H1 (cell line): ENCODE results near the gene OSGEP. TPM values are rescaled to one million over a fixed set of nuclear protein-coding genes. Genes with fewer than 3 reads are reported as not detected.

ENCODE experiments used
- CTCF ChIA-PET: fragments of 300-600 bp; sonication (Branson Sonifier 250); formaldehyde crosslinking; loops from one replicate; lab custom pipeline; 2021; ENCODE audit not compliant: partially characterized antibody; lab: Charles Lee
- POLR2A ChIA-PET: fragments of 300-600 bp; sonication (Branson Sonifier 250); formaldehyde crosslinking; loops from one replicate; lab custom pipeline; 2021; ENCODE audit warnings: inconsistent platforms; ENCODE audit not compliant: partially characterized antibody; lab: Charles Lee
- DNase-seq, 2 experiments: peaks; one replicate each; pipeline versions ENCODE4 v3.0.0 to v3.0.0-alpha.2; 2010 to 2022; ENCODE audit warnings: low spot score in 2 of 2, low read depth in 1 of 2, mixed read lengths in 1 of 2
- FAIRE-seq: peaks from 2 replicates; lab custom pipeline; 2011; peaks lifted over from hg19 to GRCh38; lab: Jason Lieb, UNC
- H2AFZ ChIP-seq: 2 replicates; pipeline ENCODE4 v1.8.1; 2012; ENCODE audit warnings: low read length, inconsistent platforms
- H2AK5ac ChIP-seq: 2 replicates; pipeline ENCODE4 v1.6.1; 2013; ENCODE audit warnings: low read depth, low read length
- H2BK120ac ChIP-seq: replicated peaks from 2 replicates; pipeline ENCODE3; 2013; ENCODE audit warnings: low read depth, low read length, inconsistent platforms
- H2BK12ac ChIP-seq: 2 replicates; pipeline ENCODE4 v1.6.1; 2013; ENCODE audit warnings: low read depth, low read length
- H2BK15ac ChIP-seq: 2 replicates; pipeline ENCODE4 v1.6.1; 2013; ENCODE audit warnings: low read length
- H2BK20ac ChIP-seq: 2 replicates; pipeline ENCODE4 v1.6.1; 2013; ENCODE audit warnings: low read length
- H2BK5ac ChIP-seq: 2 replicates; pipeline ENCODE4 v1.6.1; 2013; ENCODE audit warnings: low read depth, low read length
- H3K14ac ChIP-seq: 2 replicates; pipeline ENCODE4 v1.6.1; 2013; ENCODE audit warnings: inconsistent platforms; ENCODE audit not compliant: insufficient read length
- H3K18ac ChIP-seq: 2 replicates; pipeline ENCODE4 v1.6.1; 2013; ENCODE audit warnings: low read length; ENCODE audit errors: extremely low read depth
- H3K23ac ChIP-seq: 2 replicates; pipeline ENCODE4 v1.6.1; 2013; ENCODE audit warnings: inconsistent platforms; ENCODE audit not compliant: insufficient read length
- H3K23me2 ChIP-seq: 2 replicates; pipeline ENCODE4 v1.6.1; 2013; ENCODE audit warnings: low read depth, low read length
- H3K27ac ChIP-seq: 2 replicates; pipeline ENCODE4 v1.6.1; 2011; ENCODE audit warnings: low read depth, low read length, inconsistent platforms
- H3K27me3 ChIP-seq, 4 experiments: replicated peaks in 1 of 4; 1 replicate in 1 of 4; 2 replicates in 3 of 4; pipeline versions ENCODE4 v1.6.1 to v1.8.1; 2011 to 2013; ENCODE audit warnings: low read length in 3 of 4, mild to moderate bottlenecking in 3 of 4, inconsistent platforms in 2 of 4, mixed read lengths in 2 of 4, moderate library complexity in 1 of 4; ENCODE audit not compliant: control insufficient read depth in 3 of 4, insufficient read depth in 3 of 4; ENCODE audit errors: extremely low read depth in 1 of 4
- H3K36me3 ChIP-seq, 4 experiments: 2 replicates each; pipeline versions ENCODE4 v1.6.1 to v1.8.1; 2011 to 2013; ENCODE audit warnings: mild to moderate bottlenecking in 4 of 4, low read length in 3 of 4, moderate library complexity in 2 of 4, control low read depth in 1 of 4, inconsistent platforms in 1 of 4; ENCODE audit not compliant: insufficient read depth in 4 of 4, control insufficient read depth in 2 of 4
- H3K4ac ChIP-seq: replicated peaks from 2 replicates; pipeline ENCODE3; 2013; ENCODE audit warnings: low read length, low read depth, mixed read lengths, inconsistent platforms; ENCODE audit not compliant: insufficient read length
- H3K4me1 ChIP-seq, 4 experiments: replicated peaks in 1 of 4; 1 replicate in 1 of 4; 2 replicates in 3 of 4; pipeline versions ENCODE4 v1.6.1 to v1.8.1; 2011 to 2013; ENCODE audit warnings: low read length in 3 of 4, inconsistent platforms in 2 of 4, mixed read lengths in 1 of 4; ENCODE audit not compliant: insufficient read depth in 4 of 4, control insufficient read depth in 3 of 4
- H3K4me2 ChIP-seq, 2 experiments: 2 replicates each; pipeline versions ENCODE4 v1.6.1 to v1.8.1; 2011 to 2013; ENCODE audit warnings: low read depth in 2 of 2, low read length in 2 of 2, control low read depth in 1 of 2, inconsistent platforms in 1 of 2, mild to moderate bottlenecking in 1 of 2; ENCODE audit not compliant: insufficient read depth in 1 of 2
- H3K4me3 ChIP-seq, 4 experiments: fragments of 200-600, 300-600 bp in 1 of 4; sonication (generic), shearing (Covaris generic), sonication (Bioruptor Twin) in 1 of 4; 2 replicates each; pipeline versions ENCODE4 v1.5.1 to v1.8.1; 2011 to 2016; ENCODE audit warnings: low read length in 4 of 4, low read depth in 3 of 4, control low read depth in 2 of 4, inconsistent platforms in 2 of 4, mild to moderate bottlenecking in 2 of 4, mixed read lengths in 1 of 4, moderate library complexity in 1 of 4; ENCODE audit not compliant: insufficient read depth in 2 of 4; ENCODE audit errors: extremely low read depth in 1 of 4
- H3K56ac ChIP-seq: replicated peaks from 2 replicates; pipeline ENCODE3; 2013; ENCODE audit warnings: low read depth, mild to moderate bottlenecking, mixed read lengths, low read length, inconsistent platforms; ENCODE audit not compliant: insufficient read length
- H3K79me1 ChIP-seq: 2 replicates; pipeline ENCODE4 v1.6.1; 2013; ENCODE audit warnings: low read depth, low read length, control low read depth
- H3K79me2 ChIP-seq, 2 experiments: 2 replicates each; pipeline versions ENCODE4 v1.6.1 to v1.8.1; 2012 to 2013; ENCODE audit warnings: low read length in 2 of 2, mild to moderate bottlenecking in 2 of 2, inconsistent platforms in 1 of 2; ENCODE audit not compliant: insufficient read depth in 2 of 2, control insufficient read depth in 1 of 2
- H3K9ac ChIP-seq, 4 experiments: replicated peaks in 1 of 4; 1 replicate in 1 of 4; 2 replicates in 3 of 4; pipeline versions ENCODE4 v1.6.1 to v1.8.1; 2011 to 2013; ENCODE audit warnings: low read depth in 3 of 4, low read length in 3 of 4, control low read depth in 2 of 4, mild to moderate bottlenecking in 2 of 4, moderate library complexity in 2 of 4, inconsistent platforms in 1 of 4; ENCODE audit errors: extremely low read depth in 1 of 4
- H3K9me3 ChIP-seq, 2 experiments: 2 replicates each; pipeline versions ENCODE4 v1.6.1 to v1.8.1; 2012 to 2013; ENCODE audit warnings: mild to moderate bottlenecking in 2 of 2, moderate library complexity in 2 of 2, control low read depth in 1 of 2, inconsistent platforms in 1 of 2, low read depth in 1 of 2, low read length in 1 of 2, mixed read lengths in 1 of 2; ENCODE audit not compliant: insufficient read depth in 2 of 2
- H4K20me1 ChIP-seq, 2 experiments: replicated peaks in 1 of 2; 2 replicates each; pipeline versions ENCODE3 to v1.8.1; 2011 to 2013; ENCODE audit warnings: inconsistent platforms in 2 of 2, low read length in 2 of 2, mild to moderate bottlenecking in 1 of 2; ENCODE audit not compliant: insufficient read depth in 2 of 2, control insufficient read depth in 1 of 2
- H4K5ac ChIP-seq: 2 replicates; pipeline ENCODE4 v1.6.1; 2013; ENCODE audit warnings: low read length, low read depth, mixed read lengths, inconsistent platforms; ENCODE audit not compliant: insufficient read length
- H4K8ac ChIP-seq: 2 replicates; pipeline ENCODE4 v1.8.0; 2013; ENCODE audit warnings: mild to moderate bottlenecking, moderate library complexity, low read length, inconsistent platforms; ENCODE audit not compliant: insufficient read depth; ENCODE audit errors: extremely low read depth
- H4K91ac ChIP-seq: replicated peaks from 2 replicates; pipeline ENCODE3; 2013; ENCODE audit warnings: low read length, mixed read lengths, inconsistent platforms; ENCODE audit not compliant: insufficient read length
- CHD2 ChIP-seq: IDR thresholded peaks from 2 replicates; pipeline ENCODE4 v1.6.1; 2012; ENCODE audit warnings: low read length, improper control_type of control experiment
- CREB1 ChIP-seq: IDR thresholded peaks from 2 replicates; pipeline ENCODE4 v1.6.1; 2012; ENCODE audit warnings: inconsistent platforms
- EGR1 ChIP-seq: IDR thresholded peaks from 2 replicates; pipeline ENCODE4 v1.6.1; 2011; ENCODE audit warnings: low read depth, low read length, borderline replicate concordance
- FOSL1 ChIP-seq: IDR thresholded peaks from 2 replicates; pipeline ENCODE4 v1.6.1; 2011; ENCODE audit warnings: mild to moderate bottlenecking, low read depth, low read length, moderate library complexity; ENCODE audit not compliant: insufficient read depth
- GABPA ChIP-seq: IDR thresholded peaks from 2 replicates; pipeline ENCODE4 v1.6.1; 2011; ENCODE audit warnings: mild to moderate bottlenecking, low read length, moderate library complexity, borderline replicate concordance; ENCODE audit not compliant: insufficient read depth
- JUND ChIP-seq: IDR thresholded peaks from 2 replicates; pipeline ENCODE4 v1.6.1; 2011; ENCODE audit warnings: mild to moderate bottlenecking, improper control_type of control experiment, low read length
- KDM1A ChIP-seq: fragments of 200-600, 300-600 bp; sonication (generic); IDR thresholded peaks from 2 replicates; pipeline ENCODE4 v1.7.1; 2016; ENCODE audit warnings: mild to moderate bottlenecking, low read length, borderline replicate concordance
- MAFK ChIP-seq: IDR thresholded peaks from 2 replicates; pipeline ENCODE4 v1.6.1; 2012; ENCODE audit warnings: low read depth, mild to moderate bottlenecking, improper control_type of control experiment, low read length
- POLR2AphosphoS5 ChIP-seq: IDR thresholded peaks from 2 replicates; pipeline ENCODE4 v1.6.1; 2011; ENCODE audit warnings: low read depth, low read length
- RXRA ChIP-seq: IDR thresholded peaks from 2 replicates; pipeline ENCODE4 v1.6.1; 2011; ENCODE audit warnings: low read depth, mild to moderate bottlenecking, low read length, moderate library complexity; ENCODE audit not compliant: insufficient read depth
- SP1 ChIP-seq: IDR thresholded peaks from 2 replicates; pipeline ENCODE4 v1.6.1; 2011; ENCODE audit warnings: low read depth, low read length
- TAF7 ChIP-seq: optimal IDR thresholded peaks from 2 replicates; pipeline ENCODE3; 2011; ENCODE audit warnings: low read depth, mild to moderate bottlenecking, inconsistent platforms, low read length, moderate library complexity, borderline replicate concordance
- TCF12 ChIP-seq: IDR thresholded peaks from 2 replicates; pipeline ENCODE4 v1.6.1; 2011; ENCODE audit warnings: low read depth, mild to moderate bottlenecking, low read length
- ZNF274 ChIP-seq: IDR thresholded peaks from 2 replicates; pipeline ENCODE4 v1.7.0; 2012; ENCODE audit warnings: low read length, borderline replicate concordance; ENCODE audit errors: extremely low read depth
- WGBS, 2 experiments: shearing (Covaris generic) in 1 of 2; methylation state at CpG; one replicate each; pipeline versions ENCODE4 v1.1.6 to v1.1.7; 2013 to 2015; ENCODE audit warnings: low lambda C conversion rate in 2 of 2, mixed read lengths in 2 of 2, inconsistent platforms in 1 of 2, low coverage in 1 of 2, missing lambda C conversion rate in 1 of 2; ENCODE audit not compliant: insufficient replicate concordance in 2 of 2, insufficient coverage in 1 of 2, insufficient read length in 1 of 2; ENCODE audit errors: extremely low coverage in 1 of 2, missing lambda C conversion rate in 1 of 2; 5-methylcytosine and 5-hydroxymethylcytosine counted together
- polyA plus RNA-seq, 7 experiments: library from polyadenylated mRNA; depleted of rRNA in 3 of 7; stranded (reverse) in 5 of 7; unstranded in 2 of 7; fragments of >200 nt in 5 of 7; fragments of 200-250 nt in 2 of 7; gene quantifications; 1 replicate in 5 of 7; 2 replicates in 1 of 7; 4 replicates in 1 of 7; pipeline versions ENCODE4 v1.2.1 to v1.2.3, GENCODE V29; 2011 to 2013; ENCODE audit warnings: missing spikeins in 2 of 7, mixed read lengths in 2 of 7
- total RNA-seq: library from RNA; stranded (reverse); fragmentation: NEBNext Ultra II Directional; extraction: Animal tissue kit (Norgen Biotek cat#: 25700); gene quantifications from 2 replicates; pipeline ENCODE4 v1.2.1, GENCODE V29; 2021

The OSGEP gene
- total and polyA plus RNA-seq, 2 of the 8 experiments (the other 6 are each of a cell fraction or from before 2014, with no cell fraction given), result 34.4 to 78.6 TPM

DNA sequence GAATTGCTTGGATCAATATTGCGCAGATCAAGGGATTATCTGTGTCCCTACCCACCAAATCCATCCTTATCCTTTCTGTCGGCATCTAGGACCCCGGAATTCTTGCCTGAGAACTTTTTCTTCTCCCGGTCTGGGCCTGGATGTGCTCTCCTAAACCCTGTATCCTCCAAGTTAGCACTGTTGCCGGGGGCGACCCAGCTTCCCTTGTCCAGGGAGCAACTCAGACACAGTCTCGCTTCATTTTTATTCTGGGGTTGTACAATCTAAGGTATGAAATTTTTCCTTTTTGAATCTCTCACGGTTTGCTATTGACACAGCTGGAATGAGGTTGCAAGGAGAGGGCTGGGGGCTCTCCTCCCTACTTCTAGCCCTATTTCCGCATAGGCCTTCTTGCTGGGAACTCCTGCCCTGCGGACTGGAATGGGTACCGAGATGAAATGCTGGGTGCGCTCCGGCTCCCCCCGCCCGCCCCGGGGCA lies 14.2 kb upstream of the OSGEP start:
- DNase-seq, result no peak
- Histone ChIP-seq H3K27me3 (no peaks in the 10 kb centered on the region; a peak in 1 of 7 replicates), H3K27ac (no peak overlapping the region)
- TF ChIP-seq RXRA (no peak), CHD2 (no peak), EGR1 (no peak), TCF12 (no peak), ZNF274 (no peak), KDM1A (no peak), CREB1 (no peak), SP1 (no peak), MAFK (no peak), FOSL1 (no peak), TAF7 (no peak), GABPA (no peak), JUND (no peak), POLR2AphosphoS5 (no peak)

More for the DNA sequence above, 14.2 kb upstream of the OSGEP start:
- Histone ChIP-seq H4K91ac (no peak overlapping the region), H4K5ac (no peak overlapping the region), H3K79me1 (peaks cover 12% of the 10 kb centered on the region; the same call in 1 of the 2 replicates), H3K4me2 (peak overlapping the region; percentile 92 to 100), H3K9me3 (no peaks in the 10 kb centered on the region), H3K18ac (no peak overlapping the region), H3K4me3 (peak overlapping the region; percentile 85 to 97 (median 90); a peak in 7 of 8 replicates), H2AFZ (no peak overlapping the region; the same call in 1 of the 2 replicates), H2BK15ac (no peak overlapping the region), H3K23me2 (peaks cover 10% of the 10 kb centered on the region), H2BK20ac (no peak overlapping the region), H2BK5ac (no peak overlapping the region), H3K9ac (peak overlapping the region in 1 of 4 experiments; percentile 92; a peak in 2 of 7 replicates), H3K4me1 (peaks cover 0 to 5% (median 2%) of the 10 kb centered on the region in 4 experiments; a peak in 3 of 7 replicates), H3K36me3 (peaks cover 7 to 15% (median 14%) of the 10 kb centered on the region in 4 experiments; a peak in 7 of 8 replicates), H4K20me1 (peaks cover 4 to 7% of the 10 kb centered on the region in 2 experiments), H2BK120ac (no peak overlapping the region), H2AK5ac (no peak overlapping the region), H3K56ac (no peak overlapping the region), H3K4ac (no peak overlapping the region), H3K79me2 (peaks cover 14 to 36% of the 10 kb centered on the region in 2 experiments; a peak in 3 of 4 replicates), H3K14ac (no peak overlapping the region), H4K8ac (peak overlapping the region; percentile 96; the same call in 1 of the 2 replicates), H3K23ac (no peak overlapping the region), H2BK12ac (no peak overlapping the region)
- ChIA-PET POLR2A (interaction anchor here (0.7 to 6.7 kb wide), 24 partner anchors 11 to 686 kb away, joined by 3 to 88 read pairs (median 6); partner anchors contain the start of genes APEX1, KLHL33, OSGEP and PARP2), CTCF (interaction anchor here (1.3 kb wide), 1 partner anchor 145 kb away, joined by 3 read pairs; no protein-coding TSS in a partner anchor)
- no peak for FAIRE-seq
- WGBS, 2 experiments, result 37% methylated on average over 16 of the region's 16 CpGs; no CpG with 5 or more reads in 1 of the 2 experiments
